DMS 273 treated with DMSO at 0.1 percent for 48 hours (cell line): Measurements from ENCODE around the gene LRRC3C.

Experiments used
- DNase-seq: peaks from one replicate; lab custom pipeline; 2025; lab: John Stamatoyannopoulos, UW

Gene LRRC3C

DNA sequence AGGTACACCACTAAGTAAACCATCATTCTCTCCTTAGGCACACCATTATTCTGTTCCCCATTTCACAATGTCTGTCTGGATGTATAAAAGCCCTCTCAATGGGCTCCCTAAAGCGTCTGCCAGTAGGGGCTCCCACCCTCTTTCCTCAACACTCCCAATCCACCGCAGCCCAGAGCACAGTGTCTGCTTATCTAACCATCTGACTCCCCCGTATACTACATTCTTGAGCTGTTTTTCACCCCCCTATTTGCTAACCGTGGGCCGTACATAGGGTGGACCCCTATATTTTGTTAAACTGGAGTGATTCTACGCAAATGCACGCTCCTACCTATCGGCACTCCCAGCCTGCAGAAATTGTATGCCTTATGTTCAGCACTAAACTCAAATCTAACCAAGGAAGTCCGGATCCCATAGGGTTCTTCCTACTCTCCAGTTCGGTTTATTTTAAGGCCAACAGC, 52.4 kb downstream of the LRRC3C start:
- DNase-seq = peak; percentile 31

DNA sequence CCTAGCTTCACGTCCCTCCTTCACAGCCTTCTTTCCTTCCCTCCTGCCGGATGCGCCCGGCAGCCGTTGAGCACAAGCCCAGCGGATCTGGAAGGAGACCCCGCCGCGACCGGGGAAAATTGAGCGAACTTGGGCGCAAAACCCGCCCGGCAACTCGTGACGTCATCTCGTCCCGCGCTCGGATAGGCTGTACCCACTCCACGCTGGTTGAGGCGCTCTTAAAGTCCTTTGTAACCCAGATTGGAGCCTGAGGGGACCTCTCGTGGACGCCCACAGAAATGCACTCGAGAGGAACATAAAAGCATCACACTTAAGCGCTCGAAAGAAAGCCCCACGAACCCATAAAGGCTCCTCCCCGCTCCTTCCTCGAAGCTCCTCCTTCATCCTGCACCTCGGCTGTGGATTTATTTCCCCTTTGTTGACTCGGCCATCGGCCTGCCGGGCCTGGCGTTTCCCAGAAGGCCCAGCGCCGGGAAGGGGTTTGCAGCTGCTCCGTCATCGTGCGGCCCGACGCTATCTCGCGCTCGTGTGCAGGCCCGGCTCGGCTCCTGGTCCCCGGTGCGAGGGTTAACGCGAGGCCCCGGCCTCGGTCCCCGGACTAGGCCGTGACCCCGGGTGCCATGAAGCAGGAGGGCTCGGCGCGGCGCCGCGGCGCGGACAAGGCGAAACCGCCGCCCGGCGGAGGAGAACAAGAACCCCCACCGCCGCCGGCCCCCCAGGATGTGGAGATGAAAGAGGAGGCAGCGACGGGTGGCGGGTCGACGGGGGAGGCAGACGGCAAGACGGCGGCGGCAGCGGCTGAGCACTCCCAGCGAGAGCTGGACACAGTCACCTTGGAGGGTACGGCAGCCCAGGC, 53.0 kb downstream of the LRRC3C start, which contains the start of gene PSMD3:
TSS of gene PSMD3 (plus strand) at position 457 of the 856 bp plus-strand sequence. CDS start at position 621, 164 bp downstream.
- DNase-seq = peak; percentile 99

DNA sequence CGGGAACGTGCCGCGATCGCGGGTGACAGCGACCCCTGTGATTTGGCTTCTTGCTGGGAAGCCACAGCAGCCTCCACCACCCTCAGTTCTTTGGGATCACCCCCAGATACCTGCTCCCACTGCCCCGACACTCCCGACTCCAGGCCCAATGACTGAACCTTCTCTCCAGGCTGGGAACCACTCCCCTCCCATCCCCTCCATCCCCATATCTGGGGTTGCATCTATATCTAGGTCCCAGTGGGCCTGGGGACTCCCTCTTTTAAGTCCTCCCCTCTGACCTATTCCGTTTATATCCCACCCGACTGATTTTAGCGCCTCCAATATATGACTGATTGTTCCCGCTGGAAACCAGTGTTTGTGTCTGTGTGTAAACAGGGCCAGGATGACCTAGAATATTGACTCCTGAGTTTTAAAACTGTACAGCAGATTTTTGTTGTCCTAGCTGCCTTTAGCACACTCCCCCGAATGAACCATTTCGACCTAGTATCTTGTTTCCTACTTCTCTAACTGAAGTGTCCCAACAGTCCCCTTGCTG, 53.7 kb downstream of the LRRC3C start:
- no peak for DNase-seq

DNA sequence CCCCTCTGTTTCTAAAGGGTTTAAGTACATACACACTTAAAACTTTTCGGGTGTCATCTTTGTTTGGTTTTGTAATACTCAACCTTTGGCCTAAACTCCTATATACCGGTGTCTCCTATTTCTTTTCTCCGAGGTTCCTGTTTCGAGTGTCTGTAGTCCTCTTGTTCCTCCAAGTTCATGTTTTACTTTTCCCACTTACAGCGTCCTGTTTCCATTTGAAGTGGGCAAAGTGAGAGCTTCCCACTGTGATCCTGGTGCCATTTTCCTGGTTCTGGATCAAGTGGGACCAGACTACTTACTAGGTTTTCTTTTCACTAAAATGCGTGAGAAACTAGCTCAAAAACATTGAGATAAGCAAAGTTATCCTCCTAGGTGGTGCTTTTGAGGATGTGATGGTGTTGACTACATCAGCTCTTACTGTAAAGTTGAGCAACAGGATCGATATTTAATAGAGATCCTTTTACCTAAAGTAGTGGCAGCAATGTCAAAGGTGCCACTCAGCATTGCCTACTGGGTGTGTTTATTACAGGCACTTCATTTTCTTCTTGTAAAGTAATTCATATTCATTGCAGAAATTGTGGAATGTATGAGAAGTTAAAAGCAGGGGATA, 54.3 kb downstream of the LRRC3C start:
- no peak for DNase-seq

DNA sequence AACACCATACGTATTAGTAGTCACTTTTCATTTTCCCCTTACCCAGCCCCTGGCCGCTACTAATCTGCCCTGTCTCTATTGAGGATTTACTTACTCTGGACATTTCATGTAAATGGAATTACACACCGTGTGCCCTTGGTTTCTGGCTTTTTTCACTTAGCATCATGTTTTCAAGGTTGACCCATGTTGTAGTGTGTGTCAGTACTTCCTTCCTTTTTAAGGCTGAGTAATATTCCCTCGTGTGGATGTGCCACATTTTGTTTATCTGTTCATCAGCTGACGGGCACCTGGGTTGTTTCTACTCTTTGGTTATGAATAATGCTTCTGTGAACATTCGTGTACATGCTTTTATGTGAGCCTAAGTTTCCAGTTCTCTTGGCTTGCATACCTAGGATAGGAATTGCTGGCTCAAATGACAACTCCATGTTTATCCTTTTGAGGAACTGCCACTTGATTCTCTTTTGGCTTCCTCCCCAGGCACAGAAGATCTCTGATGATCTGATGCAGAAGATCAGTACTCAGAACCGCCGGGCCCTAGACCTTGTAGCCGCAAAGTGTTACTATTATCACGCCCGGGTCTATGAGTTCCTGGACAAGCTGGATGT, 60.8 kb downstream of the LRRC3C start:
- DNase-seq = no peak

DNA sequence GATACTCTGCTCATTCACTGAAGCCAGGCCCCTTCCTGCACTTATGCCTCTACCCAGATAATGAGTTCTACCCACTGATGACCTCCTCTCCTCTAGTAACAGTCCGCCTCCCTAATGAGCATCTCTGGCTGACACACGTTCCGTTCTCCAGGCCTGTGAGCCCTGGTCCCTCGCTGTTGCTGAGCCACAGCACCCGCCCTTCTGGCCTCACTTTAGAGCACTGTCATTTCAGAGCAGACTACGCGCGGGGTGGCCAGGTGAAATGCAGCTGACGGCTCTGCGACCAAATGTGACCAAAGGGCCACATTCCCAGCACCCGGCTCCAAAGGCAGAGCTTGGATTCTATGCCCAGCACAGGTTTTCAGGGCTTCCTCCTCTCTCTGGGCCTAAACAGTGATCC, 66.9 kb downstream of the LRRC3C start:
- DNase-seq = no peak
